WTC11 (cell line): Measurements from ENCODE around the gene SGCD. TPM values are rescaled to one million over a fixed set of nuclear protein-coding genes. Genes with fewer than 3 reads are reported as not detected.

ENCODE experiments used
- ATAC-seq: fragments of 200-7000 bp; cut with Tn5 transposase; 2 replicates; pipeline ENCODE4 v1.10.0; 2021; ENCODE audit warnings: mild to moderate bottlenecking, moderate library complexity
- CTCF ChIA-PET: fragments of 300-600 bp; sonication (Branson Sonifier 250); formaldehyde crosslinking; loops from one replicate; lab custom pipeline; 2021; ENCODE audit warnings: antibody characterized with exemption; lab: Charles Lee
- POLR2A ChIA-PET: fragments of 350-600 bp; sonication (Branson Sonifier 250); formaldehyde crosslinking; loops from one replicate; lab custom pipeline; 2021; ENCODE audit warnings: antibody characterized with exemption; lab: Charles Lee
- DNase-seq: peaks from one replicate; pipeline ENCODE4 v3.0.0; 2021; ENCODE audit warnings: low spot score
- H3K27ac Mint-ChIP-seq: 2 replicates; pipeline ENCODE4 v1.8.0; 2021; ENCODE audit warnings: mixed read lengths
- H3K27me3 Mint-ChIP-seq: 2 replicates; pipeline ENCODE4 v1.8.0; 2021; ENCODE audit warnings: low read depth, mild to moderate bottlenecking, moderate library complexity, mixed read lengths
- H3K36me3 Mint-ChIP-seq: 2 replicates; pipeline ENCODE4 v1.8.0; 2021; ENCODE audit warnings: mixed read lengths
- H3K4me1 Mint-ChIP-seq: 2 replicates; pipeline ENCODE4 v1.8.0; 2022; ENCODE audit warnings: mixed read lengths
- H3K4me3 Mint-ChIP-seq: 2 replicates; pipeline ENCODE4 v1.8.0; 2021; ENCODE audit warnings: mild to moderate bottlenecking, moderate library complexity, mixed read lengths
- H3K9me3 Mint-ChIP-seq: 2 replicates; pipeline ENCODE4 v1.8.0; 2021; ENCODE audit warnings: mixed read lengths
- AFF4 ChIP-seq: sonication (generic); formaldehyde crosslinking; IDR thresholded peaks from 2 replicates; pipeline ENCODE4 v1.8.1; 2023; ENCODE audit warnings: mild to moderate bottlenecking, missing genetic modification reagents, borderline replicate concordance
- ARID4B ChIP-seq: sonication (generic); formaldehyde crosslinking; IDR thresholded peaks from 2 replicates; pipeline ENCODE4 v1.8.0; 2023; ENCODE audit warnings: missing genetic modification reagents, mild to moderate bottlenecking, borderline replicate concordance
- ATF2 ChIP-seq: sonication (generic); formaldehyde crosslinking; IDR thresholded peaks from 2 replicates; pipeline ENCODE4 v1.8.1; 2022; ENCODE audit warnings: low read depth, missing genetic modification reagents, borderline replicate concordance
- E2F4 ChIP-seq: sonication (generic); formaldehyde crosslinking; IDR thresholded peaks from 2 replicates; pipeline ENCODE4 v1.8.1; 2022; ENCODE audit warnings: low read depth, mild to moderate bottlenecking, moderate library complexity, missing genetic modification reagents, borderline replicate concordance
- GABPB1 ChIP-seq: sonication (generic); formaldehyde crosslinking; IDR thresholded peaks from 2 replicates; pipeline ENCODE4 v1.8.1; 2023; ENCODE audit warnings: mild to moderate bottlenecking, missing genetic modification reagents
- IRF1 ChIP-seq: sonication (generic); formaldehyde crosslinking; IDR thresholded peaks from 2 replicates; pipeline ENCODE4 v1.8.0; 2023; ENCODE audit warnings: missing genetic modification reagents
- MYBL2 ChIP-seq: sonication (generic); formaldehyde crosslinking; IDR thresholded peaks from 2 replicates; pipeline ENCODE4 v1.8.1; 2023; ENCODE audit warnings: mild to moderate bottlenecking, moderate library complexity, missing genetic modification reagents
- NFE2L1 ChIP-seq: sonication (generic); formaldehyde crosslinking; IDR thresholded peaks from 2 replicates; pipeline ENCODE4 v1.8.1; 2023; ENCODE audit warnings: missing genetic modification reagents
- NR2C2 ChIP-seq: sonication (generic); formaldehyde crosslinking; IDR thresholded peaks from 2 replicates; pipeline ENCODE4 v1.8.0; 2022; ENCODE audit warnings: mild to moderate bottlenecking, missing genetic modification reagents
- OVOL2 ChIP-seq: fragments of 250-450 bp; sonication (Bioruptor Pico); IDR thresholded peaks from 2 replicates; pipeline ENCODE4 v1.9.0; 2021; ENCODE audit warnings: mild to moderate bottlenecking, borderline replicate concordance
- PREB ChIP-seq: sonication (generic); formaldehyde crosslinking; IDR thresholded peaks from 2 replicates; pipeline ENCODE4 v1.8.1; 2022; ENCODE audit warnings: mild to moderate bottlenecking, missing genetic modification reagents, moderate library complexity, borderline replicate concordance
- TCF7 ChIP-seq: sonication (generic); formaldehyde crosslinking; IDR thresholded peaks from 2 replicates; pipeline ENCODE4 v1.8.0; 2022; ENCODE audit warnings: mild to moderate bottlenecking, low read depth, missing genetic modification reagents, moderate library complexity
- USF1 ChIP-seq: sonication (generic); formaldehyde crosslinking; IDR thresholded peaks from 2 replicates; pipeline ENCODE4 v1.8.0; 2022; ENCODE audit warnings: mild to moderate bottlenecking, missing genetic modification reagents
- ZBTB21 ChIP-seq: sonication (generic); formaldehyde crosslinking; IDR thresholded peaks from 2 replicates; pipeline ENCODE4 v1.8.1; 2023; ENCODE audit warnings: mild to moderate bottlenecking, missing genetic modification reagents, borderline replicate concordance
- ZNF121 ChIP-seq: sonication (generic); formaldehyde crosslinking; IDR thresholded peaks from 2 replicates; pipeline ENCODE4 v1.8.0; 2023; ENCODE audit warnings: missing genetic modification reagents
- ZNF219 ChIP-seq: sonication (generic); formaldehyde crosslinking; IDR thresholded peaks from 2 replicates; pipeline ENCODE4 v1.8.0; 2023; ENCODE audit warnings: missing genetic modification reagents, mild to moderate bottlenecking, borderline replicate concordance
- ZNF396 ChIP-seq: fragments of 250-450 bp; sonication (Bioruptor Pico); IDR thresholded peaks from 2 replicates; pipeline ENCODE4 v1.8.0; 2021; ENCODE audit warnings: mild to moderate bottlenecking, moderate library complexity, borderline replicate concordance
- total RNA-seq: library from RNA; stranded (reverse); gene quantifications from 3 replicates; pipeline ENCODE4 v1.2.3, GENCODE V29; 2021

SGCD gene
- total RNA-seq, 1 experiment from 2014 or later = 0.33 TPM

GRCh38 chr5:156560002-156560401, 233.0 kb downstream of the SGCD start:
- POLR2A ChIA-PET = no interaction called here
- CTCF ChIA-PET = no interaction called here
- H3K27ac Mint-ChIP-seq = no peak overlapping the region
- no peak overlapping the region for H3K4me3 Mint-ChIP-seq
- no peak for DNase-seq
- H3K9me3 Mint-ChIP-seq = no peaks in the 10 kb centered on the region
- no peaks in the 10 kb centered on the region for H3K27me3 Mint-ChIP-seq
- peaks cover 2% of the 10 kb centered on the region; the same call in 1 of the 2 replicates for H3K4me1 Mint-ChIP-seq
- TF ChIP-seq TCF7 = no peak
- TF ChIP-seq GABPB1 (CRISPR knock-in tag) = no peak
- no peak for TF ChIP-seq USF1 (CRISPR knock-in tag)
- TF ChIP-seq AFF4 (CRISPR knock-in tag) = no peak
- no peak for TF ChIP-seq ZNF121
- TF ChIP-seq NFE2L1 (CRISPR knock-in tag) = no peak
- TF ChIP-seq OVOL2 (CRISPR knock-in tag) = no peak
- no peak for TF ChIP-seq MYBL2
- no peak for TF ChIP-seq ARID4B (CRISPR knock-in tag)
- no peak for TF ChIP-seq IRF1 (CRISPR knock-in tag)
- ATAC-seq = no peak
- H3K36me3 Mint-ChIP-seq = no peaks in the 10 kb centered on the region

- no peak for ATAC-seq
- POLR2A ChIA-PET = no interaction called here
- no peak for TF ChIP-seq ZNF396
- no peak for TF ChIP-seq ZBTB21 (CRISPR knock-in tag)
- TF ChIP-seq ATF2 = no peak
- TF ChIP-seq E2F4 (CRISPR knock-in tag) = no peak
- TF ChIP-seq OVOL2 (CRISPR knock-in tag) = no peak
- TF ChIP-seq NR2C2 (CRISPR knock-in tag) = no peak
- no peak for TF ChIP-seq ZNF219
- TF ChIP-seq PREB = no peak
Measured at GRCh38 chr5:156561651-156562050, 234.7 kb downstream of the SGCD start.

More at GRCh38 chr5:156561651-156562050, 234.7 kb downstream of the SGCD start:
- Mint-ChIP-seq H3K4me3 (no peak overlapping the region), H3K27ac (no peak overlapping the region), H3K27me3 (no peaks in the 10 kb centered on the region), H3K4me1 (peaks cover 2% of the 10 kb centered on the region; the same call in 1 of the 2 replicates), H3K9me3 (peaks cover 3% of the 10 kb centered on the region; the same call in 1 of the 2 replicates), H3K36me3 (no peaks in the 10 kb centered on the region)
- CTCF ChIA-PET = no interaction called here
- DNase-seq = no peak
